GF-D8 (cell line): ENCODE measurements around the gene LGALS7.
A peak's percentile ranks its signal among the peaks of the same experiment; 100 is the strongest.

Source experiments
- DNase-seq: peaks from one replicate; lab custom pipeline; 2025; lab: John Stamatoyannopoulos, UW

Gene LGALS7

GRCh38 chr19:38739440-38740256 is 33.7 kb downstream of the LGALS7 start:
- no peak for DNase-seq

- no peak for DNase-seq
Measured at GRCh38 chr19:38737921-38738737, 35.2 kb downstream of the LGALS7 start.

GRCh38 chr19:38737281-38737865 is 35.9 kb downstream of the LGALS7 start:
- no peak for DNase-seq

DNA sequence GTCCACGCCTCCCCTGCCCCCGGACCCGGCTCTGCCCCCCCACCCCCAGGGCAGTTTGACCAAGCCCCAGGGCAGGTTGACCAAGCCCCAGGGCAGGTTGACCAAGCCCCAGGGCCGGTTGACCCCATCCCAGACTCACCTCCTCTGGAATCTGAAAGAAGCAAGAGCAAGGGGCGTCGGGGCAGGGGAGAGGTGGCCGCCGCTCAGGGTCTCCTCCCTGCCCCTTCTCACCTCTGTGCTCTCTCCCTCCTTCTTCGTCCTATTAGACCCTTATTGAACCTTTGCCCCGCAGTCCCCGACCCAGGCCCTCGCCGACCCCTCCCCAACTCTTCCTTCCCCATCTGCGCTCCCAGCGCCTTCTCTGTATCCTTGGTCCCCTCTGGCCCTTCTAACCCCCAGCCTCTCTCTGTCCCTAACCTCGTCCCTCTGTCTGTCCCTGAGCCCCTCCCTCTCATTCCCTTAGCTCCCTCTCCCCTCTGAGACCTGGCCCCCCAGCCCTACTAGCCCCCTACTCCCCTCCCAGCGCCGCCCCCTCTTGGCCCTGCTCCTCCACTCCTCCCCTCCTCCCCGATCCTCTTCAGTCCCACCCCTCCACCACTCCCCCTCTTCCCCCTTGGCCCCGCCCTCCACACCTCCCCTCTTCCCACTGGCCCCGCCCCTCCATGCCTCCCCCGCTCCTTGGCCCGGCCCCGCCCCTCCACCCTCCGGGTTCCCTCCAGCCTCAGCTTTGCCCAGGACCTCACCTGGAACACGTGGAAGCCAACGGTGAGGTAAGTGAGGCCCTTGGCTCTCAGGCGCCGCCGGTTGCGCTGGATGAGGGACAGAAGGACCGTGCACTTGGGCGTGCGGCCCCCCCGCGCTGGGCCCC is 36.7 kb downstream of the LGALS7 start:
- no peak for DNase-seq

GRCh38 chr19:38736036-38736412 is 37.3 kb downstream of the LGALS7 start:
- no peak for DNase-seq

DNA sequence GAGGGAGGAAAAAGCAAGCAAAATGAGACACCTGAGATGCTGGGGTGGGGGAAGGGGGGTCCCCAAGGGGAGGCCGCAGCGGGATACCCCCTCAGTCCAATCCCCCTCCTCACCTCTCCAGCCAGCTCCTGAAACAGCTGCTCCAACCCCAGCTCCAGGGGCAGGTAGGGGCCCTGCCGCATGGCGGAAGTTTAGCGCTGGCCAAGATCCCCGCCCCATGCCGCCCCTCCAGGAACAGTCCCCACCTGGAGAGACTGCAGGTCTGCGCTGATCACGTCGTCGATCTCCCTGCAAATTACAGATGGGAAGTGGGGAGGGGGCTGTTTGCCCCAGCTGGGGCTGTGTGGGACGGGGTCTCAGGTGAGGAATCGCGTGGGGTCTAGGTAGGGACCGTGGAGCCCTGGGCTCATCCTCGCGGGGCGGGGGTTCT is 38.0 kb downstream of the LGALS7 start:
- DNase-seq: no peak

DNA sequence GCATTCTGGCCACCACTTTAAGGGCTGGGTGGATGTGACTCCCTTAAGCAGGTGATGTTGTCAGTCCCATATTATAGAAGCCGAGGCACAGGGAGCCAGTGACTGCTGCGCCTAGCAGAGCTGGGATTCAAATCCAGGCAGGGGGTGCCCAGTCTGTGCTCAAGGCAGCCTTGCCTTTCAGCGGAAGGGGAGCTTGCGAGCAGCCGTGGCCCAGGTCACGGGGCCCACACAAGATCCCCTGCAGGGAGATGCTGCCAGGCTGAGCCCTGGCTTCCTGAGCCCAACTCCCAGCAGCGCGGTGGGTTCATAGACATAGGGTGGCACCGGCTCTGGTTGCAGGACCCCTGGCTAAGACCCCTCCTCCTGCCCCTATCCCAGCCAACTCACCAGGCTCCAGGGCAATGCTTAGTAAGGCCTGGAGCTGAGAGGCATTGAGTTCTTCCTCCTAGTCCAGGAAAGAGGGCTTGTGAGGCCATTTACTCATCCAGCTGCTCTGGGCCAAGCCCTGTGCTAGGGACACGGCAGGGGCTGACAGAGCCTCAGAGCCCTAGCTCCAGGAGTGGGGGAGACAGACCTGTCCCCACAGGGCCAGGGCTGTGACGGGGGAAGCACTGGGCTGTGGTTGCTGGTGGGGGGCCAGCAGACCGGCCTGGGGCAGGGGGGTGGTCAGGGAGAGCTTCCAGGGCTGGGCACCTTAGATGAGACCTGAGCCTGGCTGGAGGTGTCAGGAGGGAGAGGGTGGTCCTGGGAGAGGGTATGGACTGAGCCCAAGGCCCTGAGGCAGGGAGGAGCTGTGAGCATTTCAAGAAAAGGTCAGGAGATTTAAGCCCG is 38.7 kb downstream of the LGALS7 start:
- peak; percentile 56 for DNase-seq

GRCh38 chr19:38734176-38734425 is 39.2 kb downstream of the LGALS7 start:
- DNase-seq: no peak

DNA sequence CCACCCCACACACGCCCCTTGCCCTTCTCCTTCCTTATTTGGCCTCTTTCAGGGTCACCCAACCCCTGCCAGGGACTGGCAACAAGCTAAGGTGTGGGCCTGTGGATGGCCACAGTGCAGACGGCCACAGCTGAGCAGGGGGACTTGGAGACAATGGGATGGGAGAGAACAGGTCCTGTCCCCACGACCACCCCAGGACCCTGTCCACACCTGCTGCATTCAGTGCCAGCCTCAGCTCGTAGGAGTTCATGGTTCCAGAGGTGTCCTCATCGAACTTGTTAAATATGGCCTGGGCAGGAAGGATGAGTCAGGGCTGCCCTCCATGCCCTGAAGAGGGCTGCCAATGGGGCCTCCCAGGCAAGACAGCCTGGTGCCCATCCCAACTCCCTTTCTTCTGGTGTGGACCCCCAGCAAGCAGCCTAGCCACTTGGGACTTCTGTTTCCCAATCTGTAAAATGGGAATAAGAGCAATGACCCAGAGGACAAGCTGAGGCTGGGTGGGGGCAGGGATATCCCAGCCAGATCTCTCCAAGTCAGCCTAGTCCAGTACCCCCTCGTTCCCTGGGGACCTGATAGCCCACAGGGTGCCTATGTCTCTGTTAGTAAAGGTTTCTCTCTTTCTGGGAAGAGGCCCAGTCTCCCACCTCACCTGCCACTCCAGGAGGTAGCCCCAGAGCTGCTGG is 39.7 kb downstream of the LGALS7 start:
- DNase-seq: no peak

- DNase-seq: no peak
Measured at GRCh38 chr19:38733241-38733492, 40.1 kb downstream of the LGALS7 start.

GRCh38 chr19:38731654-38732301 is 41.5 kb downstream of the LGALS7 start:
- no peak for DNase-seq

GRCh38 chr19:38730731-38731589 is 42.4 kb downstream of the LGALS7 start:
- DNase-seq: no peak

GRCh38 chr19:38730470-38730730 is 42.9 kb downstream of the LGALS7 start:
- DNase-seq: no peak

- no peak for DNase-seq
Measured at GRCh38 chr19:38729653-38730469, 43.5 kb downstream of the LGALS7 start.

- no peak for DNase-seq
Measured at GRCh38 chr19:38728752-38729541, 44.4 kb downstream of the LGALS7 start.

- DNase-seq: no peak
Measured at GRCh38 chr19:38727868-38728660, 45.3 kb downstream of the LGALS7 start.

GRCh38 chr19:38727306-38727867 is 45.9 kb downstream of the LGALS7 start:
- DNase-seq: no peak
